GM13977 (cell line): ENCODE measurements around the gene SLC8A1.

Experiments
- DNase-seq: peaks from one replicate; pipeline ENCODE4 v3.0.0; 2012; ENCODE audit warnings: low spot score
- in situ Hi-C: fragments of 300-500 bp; cut with MboI; formaldehyde crosslinking; loops from one replicate; pipeline ENCODE4 v1.12.0; 2022; ENCODE audit warnings: low sequenced_read_pairs, low pct_unique_long_range_greater_than_20kb, mixed read lengths, inconsistent platforms; ENCODE audit not compliant: unreplicated experiment
- TF ChIP-seq, protein P1 (sequence below): IDR thresholded peaks from 2 replicates; pipeline ENCODE4 v1.5.1; 2012; ENCODE audit warnings: mild to moderate bottlenecking, control low read depth; ENCODE audit not compliant: insufficient read depth; ENCODE audit errors: extremely low read depth, missing control alignments

The SLC8A1 gene

DNA sequence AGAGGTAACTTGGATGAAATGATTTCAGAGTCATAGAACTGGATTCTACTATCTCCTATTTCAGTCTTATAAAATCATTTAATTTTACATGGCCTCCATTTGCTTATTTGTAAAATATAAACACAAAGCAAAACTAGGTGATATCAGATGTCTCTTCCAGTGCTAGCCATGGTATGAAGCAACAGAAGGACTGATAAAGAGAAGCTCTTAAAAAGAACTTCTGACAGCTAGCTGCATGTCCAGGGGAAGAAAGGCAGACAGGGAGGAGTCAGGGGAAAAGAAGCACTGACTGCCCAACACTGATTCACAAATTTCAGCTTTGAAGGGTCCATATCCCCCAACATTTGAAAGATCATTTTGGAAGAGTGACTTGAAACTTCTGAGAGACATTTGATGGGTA is 6.4 kb downstream of the SLC8A1 start:
- in situ Hi-C loops, result no loop called here
- TF ChIP-seq, protein P1, sequence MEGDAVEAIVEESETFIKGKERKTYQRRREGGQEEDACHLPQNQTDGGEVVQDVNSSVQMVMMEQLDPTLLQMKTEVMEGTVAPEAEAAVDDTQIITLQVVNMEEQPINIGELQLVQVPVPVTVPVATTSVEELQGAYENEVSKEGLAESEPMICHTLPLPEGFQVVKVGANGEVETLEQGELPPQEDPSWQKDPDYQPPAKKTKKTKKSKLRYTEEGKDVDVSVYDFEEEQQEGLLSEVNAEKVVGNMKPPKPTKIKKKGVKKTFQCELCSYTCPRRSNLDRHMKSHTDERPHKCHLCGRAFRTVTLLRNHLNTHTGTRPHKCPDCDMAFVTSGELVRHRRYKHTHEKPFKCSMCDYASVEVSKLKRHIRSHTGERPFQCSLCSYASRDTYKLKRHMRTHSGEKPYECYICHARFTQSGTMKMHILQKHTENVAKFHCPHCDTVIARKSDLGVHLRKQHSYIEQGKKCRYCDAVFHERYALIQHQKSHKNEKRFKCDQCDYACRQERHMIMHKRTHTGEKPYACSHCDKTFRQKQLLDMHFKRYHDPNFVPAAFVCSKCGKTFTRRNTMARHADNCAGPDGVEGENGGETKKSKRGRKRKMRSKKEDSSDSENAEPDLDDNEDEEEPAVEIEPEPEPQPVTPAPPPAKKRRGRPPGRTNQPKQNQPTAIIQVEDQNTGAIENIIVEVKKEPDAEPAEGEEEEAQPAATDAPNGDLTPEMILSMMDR, result no peak
- DNase-seq, result no peak

DNA sequence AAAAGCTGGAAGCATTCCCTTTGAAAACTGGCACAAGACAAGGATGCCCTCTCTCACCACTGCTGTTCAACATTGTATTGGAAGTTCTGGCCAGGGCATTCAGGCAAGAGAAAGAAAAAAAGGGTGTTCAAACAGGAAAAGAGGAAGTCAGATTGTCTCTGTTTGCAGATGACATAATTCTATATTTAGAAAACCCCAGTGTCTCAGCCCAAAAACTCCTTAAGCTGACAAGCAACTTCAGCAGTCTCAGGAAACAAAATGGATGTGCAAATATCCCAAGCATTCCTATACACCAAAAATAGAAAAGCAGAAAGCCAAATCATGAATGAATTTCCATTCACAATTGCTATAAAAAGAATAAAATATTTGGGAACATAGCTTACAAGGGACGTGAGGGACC is 11.1 kb downstream of the SLC8A1 start:
- DNase-seq, result no peak
- in situ Hi-C loops, result no loop called here
- TF ChIP-seq, protein P1, result no peak

DNA sequence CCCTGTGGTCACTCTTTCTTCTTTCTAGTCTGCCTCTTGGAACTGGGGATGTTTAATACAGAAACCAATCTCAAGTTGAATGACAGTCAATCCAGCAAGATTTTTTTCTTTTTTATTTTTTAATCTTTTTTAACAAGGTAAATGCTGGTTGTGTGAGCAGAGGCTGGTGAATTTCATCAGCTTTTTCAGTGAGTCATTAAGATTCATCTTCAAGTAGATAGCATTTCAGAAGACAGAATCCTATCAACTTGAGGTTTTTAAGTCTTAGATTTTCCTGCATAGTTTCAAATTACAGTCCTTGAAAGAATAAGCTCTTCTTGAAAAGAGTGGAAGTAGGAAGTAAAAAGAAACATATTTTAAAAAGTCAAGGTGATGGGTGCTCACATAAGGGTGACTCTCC is 12.4 kb downstream of the SLC8A1 start:
- in situ Hi-C loops, result no loop called here
- DNase-seq, result no peak
- TF ChIP-seq, protein P1, result no peak

DNA sequence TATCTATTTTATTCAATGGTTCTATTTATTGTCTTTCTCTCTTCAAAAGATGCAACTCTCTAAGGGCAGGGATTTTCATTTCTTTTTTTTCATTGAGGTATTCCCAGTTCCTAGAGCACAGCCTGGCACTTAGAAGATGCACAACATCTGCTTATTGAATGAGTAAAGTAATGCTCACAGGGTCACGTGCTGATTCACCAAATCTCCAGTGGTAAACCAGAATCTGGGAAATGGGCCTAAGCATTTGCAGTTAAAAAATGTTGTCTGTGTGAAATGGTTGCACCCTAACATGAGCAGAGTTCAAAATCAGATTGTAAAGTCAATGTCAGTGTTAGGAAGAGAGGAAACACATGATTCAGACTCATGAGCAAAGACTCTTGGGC is 15.8 kb downstream of the SLC8A1 start:
- in situ Hi-C loops, result no loop called here
- no peak for DNase-seq
- TF ChIP-seq, protein P1, result no peak

DNA sequence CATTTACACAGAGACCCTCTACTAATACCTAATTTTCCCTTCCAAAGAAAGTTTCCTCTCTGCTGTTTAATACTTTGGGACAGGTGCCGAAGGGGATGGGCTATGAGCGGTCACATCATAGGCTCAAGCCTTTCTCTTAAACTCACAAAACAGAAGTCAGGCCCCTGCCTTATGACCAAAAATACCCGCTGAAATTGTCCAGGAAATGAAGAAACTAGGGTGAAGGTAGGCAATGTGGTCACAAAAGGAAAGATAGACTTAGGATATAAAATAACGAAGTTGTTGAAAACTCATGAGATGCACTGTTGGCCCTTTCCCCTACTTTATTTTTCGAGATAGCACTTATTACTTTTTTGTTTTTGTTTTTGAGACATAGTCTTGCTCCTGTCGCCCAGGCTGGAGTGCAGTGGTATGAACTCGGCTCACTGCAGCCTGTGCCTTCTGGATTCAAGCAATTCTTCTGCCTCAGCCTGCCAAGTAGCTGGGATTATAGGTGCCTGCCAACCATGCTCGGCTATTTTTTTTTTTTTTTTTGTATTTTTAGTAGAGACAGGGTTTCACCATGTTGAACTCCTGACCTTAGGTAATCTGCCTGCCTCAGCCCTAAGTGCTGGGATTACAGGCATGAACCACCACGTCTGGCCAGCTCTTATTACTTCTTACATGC is 16.3 kb downstream of the SLC8A1 start:
- TF ChIP-seq, protein P1, result no peak
- in situ Hi-C loops, result no loop called here
- no peak for DNase-seq

DNA sequence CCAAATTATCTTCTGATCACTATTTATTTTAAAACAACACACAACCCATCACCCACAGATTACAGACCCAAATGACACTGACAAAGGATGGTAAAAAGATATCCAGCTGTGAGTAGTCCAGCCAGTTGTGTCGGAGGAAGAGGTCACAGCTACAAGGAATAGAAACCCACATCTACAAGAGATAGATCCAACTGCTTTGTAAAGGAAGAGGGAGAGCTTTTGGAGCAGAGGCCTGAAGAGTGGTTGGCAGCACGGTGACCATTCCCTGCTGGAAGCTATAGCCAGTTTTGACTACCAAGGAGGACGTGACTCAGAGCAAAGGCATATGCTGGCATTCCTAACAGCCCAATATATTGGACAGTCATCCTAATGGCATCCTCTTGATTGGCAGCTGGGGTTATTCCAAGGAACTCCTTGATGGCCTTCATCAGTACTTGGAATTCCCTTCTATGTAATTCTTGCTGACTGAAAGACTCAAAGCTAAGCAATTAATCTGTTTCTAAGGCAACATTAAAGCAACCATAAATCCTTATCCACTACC is 17.1 kb downstream of the SLC8A1 start:
- no peak for DNase-seq
- in situ Hi-C loops, result no loop called here
- TF ChIP-seq, protein P1, result no peak
